Activated B cell treated with CpG ODN at 0.5 μM for 24 hours (primary cell): Measurements from ENCODE around the gene HHIP. TPM values are rescaled to one million over a fixed set of nuclear protein-coding genes. Genes with fewer than 3 reads are reported as not detected.

Experiments used
- ATAC-seq: fragments of 200-7000 bp; cut with Tn5 transposase; one replicate; pipeline ENCODE4 v1.10.0; 2021; ENCODE audit warnings: low read depth, mild to moderate bottlenecking, moderate library complexity
- CTCF ChIA-PET: fragments of 350-600 bp; sonication (Branson Sonifier 250); formaldehyde crosslinking; loops from one replicate; lab custom pipeline; 2021; ENCODE audit warnings: antibody characterized with exemption; lab: Charles Lee
- POLR2A ChIA-PET: fragments of 350-600 bp; sonication (Branson Sonifier 250); formaldehyde crosslinking; loops from one replicate; lab custom pipeline; 2021; ENCODE audit warnings: antibody characterized with exemption; lab: Charles Lee
- DNase-seq: peaks from one replicate; pipeline ENCODE4 v3.0.0; 2022
- H3K27ac Mint-ChIP-seq: one replicate; pipeline ENCODE4 v1.8.0; 2020; ENCODE audit warnings: mixed read lengths
- H3K27me3 Mint-ChIP-seq: one replicate; pipeline ENCODE4 v1.8.0; 2021; ENCODE audit warnings: mixed read lengths
- H3K36me3 Mint-ChIP-seq: one replicate; pipeline ENCODE4 v1.8.0; 2021; ENCODE audit warnings: low read depth, mixed read lengths
- H3K4me1 Mint-ChIP-seq: one replicate; pipeline ENCODE4 v1.8.0; 2021; ENCODE audit warnings: mixed read lengths
- H3K4me3 Mint-ChIP-seq: one replicate; pipeline ENCODE4 v1.8.0; 2020; ENCODE audit warnings: mild to moderate bottlenecking, mixed read lengths
- H3K9me3 Mint-ChIP-seq: one replicate; pipeline ENCODE4 v1.8.0; 2020; ENCODE audit warnings: mixed read lengths
- intact Hi-C: fragments of 100-400 bp; cut with micrococcal nuclease; formaldehyde crosslinking; loops from one replicate; pipeline ENCODE4 v1.15.1; 2024
- total RNA-seq: library from RNA; stranded (reverse); gene quantifications from 2 replicates; pipeline ENCODE4 v1.2.3, GENCODE V29; 2022
- TF ChIP-seq, protein P1 (sequence below): fragments of 200-600 bp; IDR thresholded peaks from one replicate; pipeline ENCODE4 v1.8.0; 2022; ENCODE audit warnings: antibody characterized with exemption, mild to moderate bottlenecking

HHIP gene
- total RNA-seq, 1 donor from 2014 or later: not detected

DNA sequence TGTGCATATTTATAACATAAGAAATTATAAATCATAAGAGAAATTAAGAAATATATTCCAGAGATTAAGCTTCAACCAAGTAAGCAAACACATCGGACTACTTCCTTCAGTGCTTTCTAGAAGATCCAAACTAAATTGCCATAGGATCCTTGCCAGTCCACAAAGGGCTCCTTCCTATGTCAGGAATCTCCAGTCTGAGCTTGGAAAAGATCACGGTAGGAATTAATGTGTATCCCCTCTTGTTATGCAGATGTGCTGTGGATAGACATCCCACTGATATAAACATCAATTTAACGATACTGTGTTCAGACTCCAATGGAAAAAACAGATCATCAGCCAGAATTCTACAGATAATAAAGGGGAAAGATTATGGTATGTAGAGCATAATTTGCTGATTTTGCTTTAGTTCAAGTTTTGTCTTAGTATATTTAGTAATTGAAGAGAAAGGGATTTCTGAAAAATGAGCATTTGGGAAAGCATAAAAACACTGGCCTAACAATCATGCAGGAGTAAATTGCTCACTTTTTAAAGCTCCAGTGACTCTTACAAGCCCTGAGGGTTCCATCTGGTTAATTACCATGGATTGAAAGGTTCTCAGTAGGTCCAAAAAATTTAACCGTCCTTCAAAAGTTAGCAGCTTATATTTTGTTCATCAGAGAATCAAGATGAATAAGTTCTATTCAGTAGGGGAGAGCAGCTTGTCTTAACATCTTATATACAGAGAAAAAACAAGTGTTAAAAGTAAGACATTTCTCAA is 65.9 kb downstream of the HHIP start:
- TF ChIP-seq, protein P1, sequence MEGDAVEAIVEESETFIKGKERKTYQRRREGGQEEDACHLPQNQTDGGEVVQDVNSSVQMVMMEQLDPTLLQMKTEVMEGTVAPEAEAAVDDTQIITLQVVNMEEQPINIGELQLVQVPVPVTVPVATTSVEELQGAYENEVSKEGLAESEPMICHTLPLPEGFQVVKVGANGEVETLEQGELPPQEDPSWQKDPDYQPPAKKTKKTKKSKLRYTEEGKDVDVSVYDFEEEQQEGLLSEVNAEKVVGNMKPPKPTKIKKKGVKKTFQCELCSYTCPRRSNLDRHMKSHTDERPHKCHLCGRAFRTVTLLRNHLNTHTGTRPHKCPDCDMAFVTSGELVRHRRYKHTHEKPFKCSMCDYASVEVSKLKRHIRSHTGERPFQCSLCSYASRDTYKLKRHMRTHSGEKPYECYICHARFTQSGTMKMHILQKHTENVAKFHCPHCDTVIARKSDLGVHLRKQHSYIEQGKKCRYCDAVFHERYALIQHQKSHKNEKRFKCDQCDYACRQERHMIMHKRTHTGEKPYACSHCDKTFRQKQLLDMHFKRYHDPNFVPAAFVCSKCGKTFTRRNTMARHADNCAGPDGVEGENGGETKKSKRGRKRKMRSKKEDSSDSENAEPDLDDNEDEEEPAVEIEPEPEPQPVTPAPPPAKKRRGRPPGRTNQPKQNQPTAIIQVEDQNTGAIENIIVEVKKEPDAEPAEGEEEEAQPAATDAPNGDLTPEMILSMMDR: no peak
- Mint-ChIP-seq H3K4me1 (peaks cover 3% of the 10 kb centered on the region), H3K9me3 (no peaks in the 10 kb centered on the region), H3K4me3 (no peak overlapping the region), H3K27ac (no peak overlapping the region), H3K27me3 (no peaks in the 10 kb centered on the region), H3K36me3 (no peaks in the 10 kb centered on the region)
- ATAC-seq (no peak), DNase-seq (no peak)
- CTCF ChIA-PET: no interaction called here
- intact Hi-C loops: no loop called here
- POLR2A ChIA-PET: no interaction called here

DNA sequence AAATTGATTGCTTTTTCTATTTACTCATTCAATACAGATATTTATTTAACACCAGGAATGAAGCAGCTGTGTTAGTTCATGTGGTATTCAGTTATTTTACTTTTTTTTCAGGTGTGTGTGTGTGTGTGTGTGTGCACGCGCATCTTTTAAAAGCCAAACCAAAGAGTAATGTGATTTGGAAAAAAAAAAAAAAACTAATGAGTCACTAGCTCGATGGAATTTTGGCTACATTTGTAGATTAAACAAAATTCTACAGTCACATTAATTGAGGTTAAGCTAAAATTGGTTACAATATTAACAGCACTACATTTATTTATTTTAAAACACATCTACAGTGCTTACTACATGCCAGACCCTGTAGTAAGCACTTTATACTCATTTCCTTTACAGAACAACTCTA is 66.8 kb downstream of the HHIP start:
- POLR2A ChIA-PET: no interaction called here
- ATAC-seq (no peak), DNase-seq (no peak)
- no peaks in the 10 kb centered on the region for H3K36me3 Mint-ChIP-seq
- no peaks in the 10 kb centered on the region for H3K9me3 Mint-ChIP-seq
- no peak overlapping the region for H3K27ac Mint-ChIP-seq
- H3K4me3 Mint-ChIP-seq: no peak overlapping the region
- TF ChIP-seq, protein P1: no peak
- CTCF ChIA-PET: no interaction called here
- intact Hi-C loops: no loop called here
- peaks cover 3% of the 10 kb centered on the region for H3K4me1 Mint-ChIP-seq
- H3K27me3 Mint-ChIP-seq: no peaks in the 10 kb centered on the region

DNA sequence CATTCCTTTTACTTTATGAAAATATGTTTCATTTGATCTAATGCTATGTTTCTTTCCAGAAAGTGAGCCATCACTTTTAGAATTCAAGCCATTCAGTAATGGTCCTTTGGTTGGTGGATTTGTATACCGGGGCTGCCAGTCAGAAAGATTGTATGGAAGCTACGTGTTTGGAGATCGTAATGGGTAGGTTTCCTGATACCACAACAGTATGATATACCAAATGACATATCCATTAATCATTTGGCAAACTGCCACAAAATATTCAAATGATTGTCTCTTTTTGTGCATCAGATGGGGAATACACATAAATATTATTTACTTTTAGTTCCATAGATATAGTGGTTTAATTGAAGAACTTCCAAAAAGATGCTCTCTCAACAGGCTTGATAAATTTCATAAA is 68.2 kb downstream of the HHIP start:
- ChIA-PET CTCF (no interaction called here), POLR2A (no interaction called here)
- intact Hi-C loops: no loop called here
- no peaks in the 10 kb centered on the region for H3K27me3 Mint-ChIP-seq
- DNase-seq: no peak
- H3K36me3 Mint-ChIP-seq: no peaks in the 10 kb centered on the region
- TF ChIP-seq, protein P1: no peak
- no peaks in the 10 kb centered on the region for H3K9me3 Mint-ChIP-seq
- peaks cover 3% of the 10 kb centered on the region for H3K4me1 Mint-ChIP-seq
- ATAC-seq: no peak
- H3K27ac Mint-ChIP-seq: no peak overlapping the region
- H3K4me3 Mint-ChIP-seq: no peak overlapping the region

DNA sequence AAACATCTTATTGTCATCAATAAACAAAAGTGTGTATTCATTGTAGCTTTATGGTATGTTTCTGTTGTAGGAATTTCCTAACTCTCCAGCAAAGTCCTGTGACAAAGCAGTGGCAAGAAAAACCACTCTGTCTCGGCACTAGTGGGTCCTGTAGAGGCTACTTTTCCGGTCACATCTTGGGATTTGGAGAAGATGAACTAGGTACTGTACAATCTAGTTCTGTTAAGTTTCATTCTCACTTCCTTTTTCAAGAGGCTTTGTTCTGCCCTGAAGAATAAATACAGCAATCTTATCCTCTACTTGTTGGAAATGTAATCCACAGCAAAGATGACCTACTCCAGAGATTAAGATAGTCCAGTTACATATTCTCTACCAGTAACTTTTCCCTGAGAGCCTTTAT is 69.3 kb downstream of the HHIP start:
- TF ChIP-seq, protein P1: no peak
- no peaks in the 10 kb centered on the region for H3K27me3 Mint-ChIP-seq
- H3K36me3 Mint-ChIP-seq: no peaks in the 10 kb centered on the region
- ATAC-seq: no peak
- no peak for DNase-seq
- intact Hi-C loops: no loop called here
- POLR2A ChIA-PET: no interaction called here
- CTCF ChIA-PET: no interaction called here
- H3K9me3 Mint-ChIP-seq: no peaks in the 10 kb centered on the region
- no peak overlapping the region for H3K4me3 Mint-ChIP-seq
- H3K4me1 Mint-ChIP-seq: peaks cover 3% of the 10 kb centered on the region
- no peak overlapping the region for H3K27ac Mint-ChIP-seq

DNA sequence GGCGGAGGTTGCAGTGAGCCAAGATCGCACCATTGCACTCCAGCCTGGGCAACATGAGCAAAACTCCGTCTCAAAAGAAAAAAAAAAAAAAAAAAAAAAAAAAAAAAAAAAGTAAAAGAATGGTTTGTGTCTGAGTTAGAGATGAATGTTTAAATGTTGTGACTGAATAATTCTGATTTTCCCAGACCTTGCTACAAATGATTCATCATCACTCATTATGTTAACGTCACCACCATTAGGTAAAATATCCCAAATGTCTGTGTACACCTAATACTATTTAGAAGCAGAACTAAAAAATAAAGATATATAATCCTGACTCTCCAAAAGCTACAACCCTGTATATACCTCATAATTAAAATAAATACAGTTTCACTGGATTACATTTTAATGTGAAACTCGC is 70.8 kb downstream of the HHIP start:
- no peak overlapping the region for H3K27ac Mint-ChIP-seq
- no peaks in the 10 kb centered on the region for H3K27me3 Mint-ChIP-seq
- TF ChIP-seq, protein P1: no peak
- H3K36me3 Mint-ChIP-seq: no peaks in the 10 kb centered on the region
- no peak for DNase-seq
- peaks cover 3% of the 10 kb centered on the region for H3K4me1 Mint-ChIP-seq
- intact Hi-C loops: no loop called here
- no peak for ATAC-seq
- H3K9me3 Mint-ChIP-seq: no peaks in the 10 kb centered on the region
- H3K4me3 Mint-ChIP-seq: no peak overlapping the region
- ChIA-PET CTCF (no interaction called here), POLR2A (no interaction called here)
